Hematopoietic multipotent progenitor cell treated with erythropoietin and hydrocortisone succinate and interleukin-3 and kit ligand, for 17 days (in vitro differentiated cells): Measurements from ENCODE around the gene EXOC2.
A peak's percentile ranks its signal among the peaks of the same experiment; 100 is the strongest.
"Not testable (repeated sequence)": the region's sequence is repeated elsewhere in the genome, so short reads cannot be mapped to it uniquely, and the experiment has no call there.

ENCODE experiments used
- DNase-seq: peaks from one replicate; pipeline ENCODE4 v3.0.0-alpha.2; 2015; ENCODE audit warnings: low spot score

The EXOC2 gene

GRCh38 chr6:635233-635632, 57.7 kb downstream of the EXOC2 start:
- DNase-seq = no peak

GRCh38 chr6:633611-634010, 59.3 kb downstream of the EXOC2 start:
- DNase-seq = no peak

- no peak for DNase-seq
Observed at GRCh38 chr6:628766-629165, 64.2 kb downstream of the EXOC2 start.

GRCh38 chr6:626236-626635, 66.7 kb downstream of the EXOC2 start:
- DNase-seq = no peak

- DNase-seq = no peak
Observed at GRCh38 chr6:624979-625378, 68.0 kb downstream of the EXOC2 start.

GRCh38 chr6:622462-622861, 70.5 kb downstream of the EXOC2 start:
- no peak for DNase-seq

- no peak for DNase-seq
Observed at GRCh38 chr6:621931-622330, 71.0 kb downstream of the EXOC2 start.

GRCh38 chr6:620950-621349, 72.0 kb downstream of the EXOC2 start:
- DNase-seq = no peak

- no peak for DNase-seq
Observed at GRCh38 chr6:620166-620565, 72.8 kb downstream of the EXOC2 start.

- DNase-seq = no peak
Observed at GRCh38 chr6:617456-618100, 75.4 kb downstream of the EXOC2 start.

- DNase-seq = no peak
Observed at GRCh38 chr6:613981-614380, 79.0 kb downstream of the EXOC2 start.

- no peak for DNase-seq
Observed at GRCh38 chr6:611928-612327, 81.0 kb downstream of the EXOC2 start.

GRCh38 chr6:610882-611281, 82.1 kb downstream of the EXOC2 start:
- DNase-seq = no peak

GRCh38 chr6:609905-610304, 83.0 kb downstream of the EXOC2 start:
- DNase-seq = no peak

- DNase-seq = no peak
Observed at GRCh38 chr6:606829-607379, 86.0 kb downstream of the EXOC2 start.

- DNase-seq = not testable (repeated sequence)
Observed at GRCh38 chr6:605895-606294, 87.0 kb downstream of the EXOC2 start.

GRCh38 chr6:604579-604978, 88.4 kb downstream of the EXOC2 start:
- peak; percentile 9 for DNase-seq

GRCh38 chr6:603265-603664, 89.7 kb downstream of the EXOC2 start:
- DNase-seq = no peak

- no peak for DNase-seq
Observed at GRCh38 chr6:599576-600448, 93.1 kb downstream of the EXOC2 start.

- DNase-seq = no peak
Observed at GRCh38 chr6:593907-594212, 99.1 kb downstream of the EXOC2 start.

- DNase-seq = peak; percentile 72
Observed at GRCh38 chr6:593139-593906, 99.6 kb downstream of the EXOC2 start.

GRCh38 chr6:589090-589489, 103.8 kb downstream of the EXOC2 start:
- DNase-seq = no peak

GRCh38 chr6:586553-586952, 106.4 kb downstream of the EXOC2 start:
- DNase-seq = no peak
